EL (cell line): ENCODE data around the gene NBPF3.

Experiments
- DNase-seq: peaks from one replicate; pipeline ENCODE4 v3.0.0-alpha.2; 2016

The NBPF3 gene

DNA sequence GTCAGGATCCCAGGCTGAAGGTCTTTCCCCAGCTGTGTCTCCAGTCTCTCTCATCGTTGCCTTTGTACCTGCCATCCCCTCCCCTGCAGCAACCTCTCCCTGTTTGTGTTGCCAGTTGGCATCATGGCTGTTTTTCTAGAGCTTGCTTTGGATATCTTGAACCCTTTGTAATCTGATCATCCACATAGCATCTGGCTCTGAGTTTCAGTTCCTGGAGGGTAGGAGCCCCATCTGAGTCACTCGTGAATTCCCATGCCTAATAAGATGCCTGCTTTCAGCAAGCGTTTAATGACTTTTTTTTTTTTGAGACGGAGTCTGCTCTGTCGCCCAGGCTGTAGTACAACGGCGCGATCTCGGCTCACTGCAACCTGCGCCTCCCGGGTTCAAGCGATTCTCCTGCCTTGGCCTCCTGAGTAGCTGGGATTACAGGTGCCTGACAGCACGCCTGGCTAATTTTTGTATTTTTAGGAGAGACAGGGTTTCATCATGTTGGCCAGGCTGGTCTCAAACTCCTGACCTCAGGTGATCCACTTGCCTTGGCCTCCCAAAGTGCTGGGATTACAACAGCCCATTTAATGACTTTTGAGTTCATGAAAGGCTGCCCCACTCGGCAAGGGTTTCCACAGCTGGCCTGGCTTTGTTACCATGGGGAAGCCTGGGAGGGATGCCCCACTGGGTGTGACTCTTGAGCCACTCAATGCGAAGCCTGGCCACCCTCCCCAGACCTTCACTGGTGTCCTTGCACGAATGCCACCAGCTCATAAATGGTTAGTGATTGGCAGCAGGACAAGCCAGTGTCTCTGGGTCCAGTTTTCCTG lies 81.2 kb downstream of the NBPF3 start:
- DNase-seq, result peak; percentile 47

DNA sequence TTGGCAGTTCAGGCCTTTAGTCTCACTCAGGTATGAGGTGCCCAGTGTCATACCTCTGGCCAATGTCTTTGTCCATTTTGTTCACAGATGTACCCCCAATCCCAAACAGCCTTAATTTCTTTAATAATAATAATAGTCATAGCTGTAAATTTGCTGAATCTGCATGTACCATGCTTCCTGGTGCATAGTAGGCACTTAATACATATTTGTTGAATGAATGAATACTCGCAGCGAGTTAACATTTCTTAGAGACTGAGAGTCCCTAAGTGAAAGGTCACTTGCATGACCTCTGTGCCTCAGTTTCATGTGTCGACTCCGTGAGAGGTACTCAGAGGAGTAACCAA lies 81.8 kb downstream of the NBPF3 start:
- DNase-seq, result no peak

DNA sequence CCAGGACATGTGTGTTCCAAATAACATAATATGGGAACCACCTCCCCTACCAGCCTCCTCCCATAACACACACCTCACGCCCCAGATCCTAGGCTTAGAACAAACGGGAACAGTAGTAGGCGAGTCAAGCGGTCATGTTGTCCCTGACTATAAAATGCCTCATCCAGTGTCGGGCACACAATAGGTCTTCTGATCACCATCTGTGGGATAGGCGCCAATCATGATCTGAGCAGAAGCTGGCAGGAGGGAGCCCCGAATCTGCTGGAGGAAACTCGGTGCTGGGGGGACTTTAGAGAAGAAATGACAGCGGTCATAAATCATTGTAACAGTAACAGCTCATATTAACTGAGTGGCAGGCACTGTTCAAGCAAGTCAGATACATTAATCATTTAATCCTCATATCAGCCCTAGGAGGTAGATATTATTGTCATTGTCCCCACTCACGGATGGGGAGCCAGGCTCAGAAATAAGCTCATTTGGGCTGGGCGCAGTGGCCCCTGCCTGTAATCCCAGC lies 82.6 kb downstream of the NBPF3 start:
- DNase-seq, result no peak

DNA sequence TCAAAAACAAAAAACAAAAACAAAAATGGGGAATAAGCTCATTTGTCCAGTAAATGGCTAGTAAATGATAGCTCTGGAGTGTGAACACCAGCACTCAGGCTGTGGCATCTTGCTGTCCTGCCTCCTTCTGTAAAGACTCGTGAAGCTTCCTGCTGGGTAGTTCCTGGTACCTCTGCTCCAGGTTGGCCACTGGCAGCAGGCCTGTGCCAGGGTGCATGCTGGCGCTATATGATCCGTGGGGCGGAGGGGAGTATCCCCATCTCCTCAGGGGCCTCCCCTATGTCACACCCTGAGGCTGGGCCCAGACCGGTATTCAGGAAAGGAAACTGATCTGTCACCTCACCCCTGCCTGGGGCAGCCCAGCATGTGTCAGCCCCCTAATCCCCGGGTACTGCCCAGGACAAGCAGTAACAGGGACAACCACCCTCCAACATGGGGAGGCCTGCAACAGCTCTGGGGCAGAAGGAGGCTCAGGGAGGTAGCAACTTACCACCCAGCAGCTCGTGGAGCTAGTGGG lies 83.4 kb downstream of the NBPF3 start:
- DNase-seq, result no peak

DNA sequence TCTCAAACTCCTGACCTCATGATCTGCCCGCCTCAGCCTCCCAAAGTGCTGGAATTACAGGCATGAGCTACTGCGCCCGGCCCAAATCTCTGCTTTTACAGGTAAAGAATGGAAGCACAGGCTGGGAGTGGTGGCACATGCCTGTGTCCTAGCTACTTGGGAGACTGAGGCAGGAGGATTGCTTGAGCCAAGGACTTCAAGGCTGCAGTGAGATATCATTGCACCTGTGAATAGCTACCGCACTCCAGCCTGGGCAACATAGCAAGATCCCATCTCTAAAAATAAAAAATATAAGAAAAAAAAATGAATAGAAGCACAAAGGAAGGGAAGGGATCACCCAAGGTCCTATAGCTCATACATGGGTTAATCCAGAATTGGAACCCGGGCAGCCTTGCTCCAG lies 84.3 kb downstream of the NBPF3 start:
- DNase-seq, result no peak

DNA sequence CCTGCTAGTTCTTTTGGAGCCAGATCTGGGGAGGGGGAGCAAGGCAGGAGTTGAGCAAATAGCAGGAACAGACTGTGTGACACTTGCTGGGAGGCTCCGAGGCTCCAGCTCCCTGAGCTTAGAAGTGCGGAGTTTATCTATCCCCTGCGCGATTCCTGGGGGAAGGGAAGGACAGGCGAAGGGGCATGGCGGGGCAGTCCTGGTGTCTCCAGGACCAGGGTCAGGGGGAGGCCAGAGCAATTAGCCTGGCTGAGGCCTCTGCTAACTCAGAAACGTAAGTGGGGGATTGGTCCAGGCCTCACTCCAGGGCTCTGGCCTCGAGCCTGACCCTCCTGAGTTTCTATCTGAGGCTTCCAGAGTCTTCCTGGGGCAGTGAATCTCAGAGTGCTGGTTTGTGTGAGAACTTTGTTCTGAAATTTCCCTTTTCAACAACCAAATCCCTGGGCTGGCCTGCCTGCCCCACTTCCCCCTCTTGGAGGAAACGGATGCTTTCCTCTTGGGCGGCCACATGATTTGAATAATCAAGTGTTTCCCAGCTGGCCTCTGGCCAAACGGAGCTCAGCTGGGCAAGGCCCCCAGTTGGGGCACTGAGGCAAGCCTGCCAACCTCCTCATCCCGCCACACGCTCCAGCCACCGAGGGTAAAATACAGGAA lies 84.9 kb downstream of the NBPF3 start:
- no peak for DNase-seq

DNA sequence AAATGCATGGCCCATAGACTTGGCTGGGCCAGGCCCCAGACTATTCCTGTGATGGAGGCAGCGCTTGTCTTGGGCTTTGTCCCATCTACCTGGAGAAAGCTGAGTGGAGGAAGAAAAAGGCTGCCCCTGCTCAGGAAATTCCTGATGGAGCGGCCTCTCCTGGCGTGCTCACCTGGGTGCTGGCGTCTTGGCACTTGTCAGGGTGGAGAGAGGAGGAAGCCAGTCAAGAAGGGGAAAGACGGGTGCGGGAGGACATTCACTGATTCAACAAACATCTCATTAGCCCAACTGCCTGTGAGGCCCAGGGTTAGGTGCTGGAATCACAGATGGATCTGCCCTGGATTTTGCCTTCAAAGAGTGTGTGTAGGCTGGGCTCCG lies 85.4 kb downstream of the NBPF3 start:
- no peak for DNase-seq

DNA sequence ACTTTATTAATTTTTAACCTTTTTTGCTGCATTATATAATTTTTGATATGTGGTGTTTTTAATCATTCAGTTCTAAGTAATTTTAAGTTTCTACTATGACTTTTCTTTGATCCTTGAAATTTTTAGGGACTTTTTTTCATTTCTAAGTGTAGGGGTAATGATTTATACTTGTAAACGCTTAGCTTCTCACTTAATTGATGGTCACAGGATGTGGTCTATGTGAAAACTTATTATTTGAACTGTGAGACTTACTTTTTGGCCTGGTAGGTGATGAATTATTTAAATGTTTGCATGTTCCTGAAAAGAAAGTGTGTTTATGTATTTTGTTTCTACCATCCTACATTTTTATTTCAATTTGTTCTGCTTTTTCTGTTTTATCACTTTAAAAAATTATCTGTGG lies 86.5 kb downstream of the NBPF3 start:
- no peak for DNase-seq

DNA sequence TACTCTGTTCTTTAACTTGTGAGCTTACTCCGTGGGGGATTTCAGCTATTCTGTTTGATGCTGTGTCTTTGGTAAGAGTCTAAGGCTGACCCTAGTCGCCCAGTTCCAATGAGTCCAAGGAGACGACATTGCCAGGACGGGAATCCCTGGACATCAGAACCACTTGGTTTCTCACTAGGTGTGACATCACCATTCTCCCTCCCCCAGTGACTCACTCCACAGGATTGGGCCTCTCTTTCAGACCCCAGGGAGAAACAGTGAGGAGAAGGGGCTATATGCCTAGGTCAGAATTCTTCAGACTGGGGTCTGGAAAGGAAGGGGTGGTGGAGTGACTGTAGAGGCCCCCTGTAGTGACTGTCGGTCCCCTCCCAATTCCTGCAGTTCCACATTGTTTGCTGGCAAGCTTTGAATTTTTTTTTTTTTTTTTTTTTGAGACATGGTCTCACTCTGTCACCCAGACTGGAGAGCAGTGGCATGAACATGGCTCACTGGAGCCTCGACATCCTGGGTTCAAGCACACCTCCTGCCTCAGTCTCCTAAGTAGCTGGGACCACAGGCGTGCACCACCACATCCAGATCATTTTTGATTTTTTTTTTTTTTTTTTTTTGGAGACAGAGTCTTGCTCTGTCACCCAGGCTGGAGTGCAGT lies 90.6 kb downstream of the NBPF3 start:
- DNase-seq, result peak; percentile 37

DNA sequence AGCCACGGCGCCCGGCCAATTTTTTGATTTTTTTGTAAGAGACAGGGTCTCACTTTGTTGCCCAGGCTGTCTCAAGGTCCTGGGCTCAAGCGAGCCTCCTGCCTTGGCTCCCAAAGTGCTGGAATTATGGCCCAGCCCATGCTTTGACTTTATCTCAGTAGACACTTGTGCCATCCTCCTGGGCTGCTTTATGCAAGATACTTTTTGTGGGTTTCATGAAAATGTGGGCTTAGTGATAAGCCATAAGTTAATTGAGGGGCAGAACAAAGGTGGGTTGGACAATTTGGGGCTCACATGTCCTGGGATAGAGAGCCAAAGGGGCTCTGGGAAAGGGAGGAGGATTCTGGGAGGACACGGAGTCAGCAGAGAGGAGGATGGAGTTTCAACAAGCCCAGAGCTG lies 91.3 kb downstream of the NBPF3 start:
- DNase-seq, result no peak

DNA sequence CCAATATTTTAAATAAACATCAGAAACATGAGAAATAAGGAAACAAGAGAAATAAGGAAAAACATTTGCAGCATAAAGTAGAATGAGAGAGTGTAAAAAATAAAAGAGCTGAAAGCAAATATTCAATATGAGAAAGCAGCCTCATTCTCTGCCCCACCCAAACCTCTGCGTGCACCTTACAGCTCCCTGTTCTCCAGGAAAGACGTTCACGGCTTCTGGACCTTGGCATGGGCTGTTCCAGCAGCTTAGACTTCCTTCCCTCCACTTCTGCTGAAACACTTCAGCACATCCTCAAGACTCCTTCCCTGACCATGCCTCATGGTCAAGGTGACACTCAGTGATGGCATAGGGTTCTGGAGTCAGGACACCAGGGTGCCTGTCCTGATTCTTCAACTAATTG lies 92.6 kb downstream of the NBPF3 start:
- DNase-seq, result no peak

DNA sequence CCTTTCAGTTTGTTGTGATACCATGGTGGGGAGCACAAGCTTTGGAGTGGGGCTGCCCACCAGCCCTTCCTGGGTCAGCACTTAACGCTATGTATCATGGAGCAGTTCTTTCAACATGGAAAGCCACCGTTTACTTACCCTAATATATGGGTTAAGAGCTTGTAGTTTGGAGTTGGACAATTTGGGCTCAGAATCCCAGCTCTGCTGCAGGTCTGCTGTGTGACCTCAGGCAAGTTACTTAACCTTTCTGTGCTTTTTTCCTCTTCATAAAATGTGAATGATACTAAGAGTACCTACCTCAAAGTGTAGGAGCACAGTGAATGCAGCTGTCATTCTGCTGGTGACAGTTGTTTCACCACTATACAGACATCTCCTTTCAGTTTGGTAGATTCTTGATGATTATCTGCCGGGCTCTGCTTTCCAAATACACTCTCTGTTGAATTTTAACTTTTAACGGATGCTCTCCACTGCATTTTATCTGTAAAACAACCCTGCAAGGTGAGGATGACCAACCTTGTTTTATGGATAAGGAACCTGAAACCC lies 93.1 kb downstream of the NBPF3 start:
- DNase-seq, result no peak

DNA sequence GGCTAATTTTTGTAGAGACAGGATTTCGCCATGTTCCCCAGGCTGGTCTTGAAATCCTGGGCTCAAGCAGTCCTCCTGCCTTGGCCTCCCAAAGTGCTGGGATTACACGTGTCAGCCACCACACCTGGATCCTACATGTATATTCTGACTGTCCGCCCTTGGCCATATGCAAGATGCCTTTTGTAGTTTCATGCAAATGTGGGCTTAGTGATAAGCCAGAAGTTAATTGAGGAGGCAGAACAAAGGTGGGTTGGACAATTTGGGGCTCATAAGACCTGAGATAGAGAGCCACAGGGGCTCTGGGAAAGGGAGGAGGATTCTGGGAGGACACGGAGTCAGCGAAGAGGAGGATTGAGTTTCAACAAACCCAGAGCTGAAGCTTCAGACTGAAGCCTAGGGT lies 94.2 kb downstream of the NBPF3 start:
- DNase-seq, result no peak
